ENCODE measurements around the gene SLC25A48. TPM values are rescaled to one million over a fixed set of nuclear protein-coding genes. Genes with fewer than 3 reads are reported as not detected.

Gene SLC25A48
- polyA plus RNA-seq, 3 donors, result 2.7 to 3.8 (median 3.4) TPM

GRCh38 chr5:135879591-135879990 lies 45.1 kb downstream of the SLC25A48 start:
- DNase-seq (ENCODE audit: low read depth in 3 of 3, low spot score in 2 of 3), result no peak

GRCh38 chr5:135880278-135880677 lies 45.8 kb downstream of the SLC25A48 start:
- DNase-seq (ENCODE audit: low read depth in 3 of 3, low spot score in 2 of 3), result no peak

- DNase-seq (ENCODE audit: low read depth in 3 of 3, low spot score in 2 of 3), result no peak
Measured at GRCh38 chr5:135880801-135881200, 46.3 kb downstream of the SLC25A48 start.

GRCh38 chr5:135881244-135881643 lies 46.8 kb downstream of the SLC25A48 start:
- DNase-seq (ENCODE audit: low read depth in 3 of 3, low spot score in 2 of 3), result no peak

DNA sequence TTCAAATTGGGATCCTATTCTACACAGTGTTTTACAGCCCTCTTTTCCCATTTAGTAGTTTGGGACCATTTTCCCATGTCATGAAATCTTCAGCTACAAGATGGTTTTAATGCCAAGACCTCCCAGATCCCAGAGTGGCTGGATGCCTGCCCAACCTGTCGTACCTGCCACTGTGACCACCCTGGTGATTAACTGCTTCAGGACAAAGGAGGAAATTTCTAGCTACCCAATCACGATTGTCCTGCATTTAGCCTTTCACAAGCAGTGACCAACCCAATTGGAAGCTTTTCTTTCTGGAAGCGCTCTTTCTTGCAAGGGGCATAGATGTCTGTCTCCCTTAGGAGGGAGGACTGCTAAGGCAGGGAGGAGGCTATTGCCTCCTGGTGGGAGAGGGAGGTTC lies 47.4 kb downstream of the SLC25A48 start:
- no peak for DNase-seq (ENCODE audit: low read depth in 3 of 3, low spot score in 2 of 3)

DNA sequence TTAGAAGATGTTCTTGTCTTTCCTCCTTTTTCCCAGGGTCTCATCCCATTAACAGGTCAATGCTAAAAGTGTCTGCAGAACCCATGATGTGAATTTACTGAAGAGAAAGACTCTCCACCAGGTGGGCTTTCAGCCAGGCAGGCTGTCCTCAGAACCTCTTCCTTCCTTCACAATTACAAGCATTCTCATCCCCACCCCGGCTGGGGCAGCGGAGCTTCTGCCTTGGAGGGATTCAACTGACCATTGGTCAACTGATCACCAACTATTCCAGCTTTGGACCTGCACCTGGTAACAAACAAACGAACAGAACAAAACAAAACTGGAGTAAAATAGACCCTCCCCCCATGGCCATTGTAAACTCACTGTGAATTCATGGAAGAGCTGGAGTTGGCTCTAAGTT lies 48.6 kb downstream of the SLC25A48 start:
- DNase-seq (ENCODE audit: low read depth in 3 of 3, low spot score in 2 of 3), result no peak

DNA sequence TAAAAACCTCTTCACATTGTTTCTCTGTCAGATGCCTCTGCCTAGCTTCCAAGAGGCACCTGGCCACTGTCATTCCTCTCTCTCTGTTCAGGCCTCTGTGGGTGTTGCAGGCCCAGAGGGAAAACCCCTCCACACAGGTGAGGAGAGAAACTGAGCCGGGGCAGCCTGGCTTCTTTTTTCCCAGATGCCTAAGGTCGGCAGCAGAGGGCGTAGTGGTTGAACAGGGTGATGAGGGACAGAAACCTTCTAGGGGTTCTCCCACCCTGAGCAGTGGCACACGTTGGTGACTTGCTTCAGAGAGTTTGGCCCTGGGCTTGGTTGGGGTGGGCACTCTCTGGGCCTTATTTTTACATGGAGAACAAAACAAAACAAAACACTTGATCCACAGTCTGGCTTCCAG lies 49.0 kb downstream of the SLC25A48 start:
- DNase-seq (ENCODE audit: low read depth in 3 of 3, low spot score in 2 of 3), result no peak

DNA sequence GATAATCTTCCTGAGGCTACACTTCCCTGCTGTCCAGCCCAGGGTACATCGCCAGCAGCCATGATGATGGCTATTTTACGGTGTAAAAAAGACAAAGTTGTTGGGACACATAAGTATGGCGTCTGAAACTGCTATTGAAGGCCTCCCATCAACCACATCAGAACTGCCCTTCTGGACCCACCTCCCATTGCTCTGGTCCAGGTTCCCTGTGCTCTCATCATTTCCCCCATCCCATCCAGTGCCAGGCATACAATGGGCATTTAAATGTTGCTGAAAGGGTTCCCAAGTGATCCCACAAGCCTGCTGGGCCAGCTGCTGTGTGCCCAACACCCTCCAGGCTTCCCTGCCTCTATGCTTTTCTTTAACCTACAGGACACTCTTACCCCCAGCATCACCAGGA lies 50.6 kb downstream of the SLC25A48 start:
- no peak for DNase-seq (ENCODE audit: low read depth in 3 of 3, low spot score in 2 of 3)

DNA sequence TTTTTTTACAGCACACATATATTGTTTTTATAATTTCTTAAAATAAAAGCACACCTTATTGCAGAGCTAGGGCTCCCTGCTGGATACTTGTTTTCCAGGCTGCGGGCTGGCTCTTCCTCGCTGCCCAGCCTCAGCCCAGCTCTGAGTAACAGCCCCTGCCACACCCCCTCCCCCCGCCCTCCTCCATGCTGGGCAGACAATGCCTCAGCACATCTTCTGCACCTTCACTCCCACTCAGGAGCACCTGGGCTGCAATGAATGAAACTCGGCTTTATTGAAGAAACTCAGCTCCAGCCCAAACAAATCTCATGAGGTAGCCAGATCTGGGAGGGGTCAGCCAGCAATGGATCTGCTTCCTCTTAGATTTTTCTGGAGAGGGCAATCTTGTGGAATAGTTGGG lies 51.7 kb downstream of the SLC25A48 start:
- no peak for DNase-seq (ENCODE audit: low read depth in 3 of 3, low spot score in 2 of 3)

GRCh38 chr5:135887447-135887864 lies 53.0 kb downstream of the SLC25A48 start:
- peak in 1 of 3 donors; percentile 43 for DNase-seq (ENCODE audit: low read depth in 3 of 3, low spot score in 2 of 3)

- DNase-seq (ENCODE audit: low read depth in 3 of 3, low spot score in 2 of 3), result no peak
Measured at GRCh38 chr5:135887881-135888614, 53.6 kb downstream of the SLC25A48 start.

DNA sequence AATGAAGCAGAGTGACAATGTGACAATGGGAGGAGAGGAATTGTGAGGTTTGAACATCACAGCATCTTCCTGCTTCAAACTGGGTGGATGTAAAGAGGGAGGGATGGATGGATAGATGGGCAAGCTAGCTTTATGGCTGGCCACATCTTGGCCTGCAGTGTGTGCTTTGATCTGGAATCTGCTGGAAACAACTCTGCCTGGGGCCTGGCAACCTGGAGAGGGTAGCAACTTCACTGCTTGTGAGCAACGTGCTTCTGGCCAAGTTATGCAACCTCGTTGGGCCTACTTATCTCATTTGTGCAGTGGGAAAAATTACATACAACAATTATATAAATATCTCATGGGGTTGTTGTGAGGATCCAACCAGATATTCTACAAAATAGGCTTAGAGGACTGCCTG lies 55.8 kb downstream of the SLC25A48 start:
- DNase-seq (ENCODE audit: low read depth in 3 of 3, low spot score in 2 of 3), result no peak

DNA sequence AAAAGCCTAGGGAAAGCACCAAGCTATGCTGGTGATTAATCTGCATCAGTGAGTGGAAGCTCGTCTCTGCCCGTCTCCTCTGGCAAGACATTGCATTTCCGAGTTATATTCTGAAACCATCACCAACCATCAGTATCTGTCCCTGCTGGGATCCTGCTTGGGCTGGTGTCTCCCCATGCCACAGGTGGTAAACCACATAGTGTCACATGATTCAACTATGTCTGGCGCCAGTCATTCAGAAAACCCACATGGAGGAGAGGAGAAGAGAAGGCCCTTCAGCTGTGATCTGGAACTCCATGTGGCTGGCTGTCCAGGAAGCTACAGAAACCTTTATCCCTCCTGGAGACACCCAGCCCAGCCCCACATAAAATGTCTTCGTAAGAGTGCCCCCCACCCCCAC lies 56.4 kb downstream of the SLC25A48 start:
- DNase-seq (ENCODE audit: low read depth in 3 of 3, low spot score in 2 of 3), result no peak

- no peak for DNase-seq (ENCODE audit: low read depth in 3 of 3, low spot score in 2 of 3)
Measured at GRCh38 chr5:135891268-135891667, 56.8 kb downstream of the SLC25A48 start.

DNA sequence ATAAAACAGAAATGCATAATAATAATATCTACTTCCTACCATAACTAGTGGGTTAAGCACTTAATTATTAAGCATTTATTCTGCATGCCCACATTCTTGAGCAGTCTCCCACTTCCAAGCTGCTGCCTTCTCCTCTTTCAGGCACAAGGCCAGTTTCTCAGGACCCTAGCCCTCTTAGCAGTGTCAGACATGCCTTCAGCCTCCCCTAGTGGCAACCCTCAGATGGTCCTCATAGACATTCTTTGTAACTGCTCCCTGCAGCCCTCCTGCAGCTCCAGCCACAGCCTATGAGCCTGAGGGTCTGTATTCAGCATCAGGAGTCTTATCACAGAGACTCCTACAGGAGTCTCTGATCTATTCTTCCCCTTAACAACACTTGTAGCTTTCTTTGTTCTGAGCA lies 57.3 kb downstream of the SLC25A48 start:
- DNase-seq (ENCODE audit: low read depth in 3 of 3, low spot score in 2 of 3), result no peak

DNA sequence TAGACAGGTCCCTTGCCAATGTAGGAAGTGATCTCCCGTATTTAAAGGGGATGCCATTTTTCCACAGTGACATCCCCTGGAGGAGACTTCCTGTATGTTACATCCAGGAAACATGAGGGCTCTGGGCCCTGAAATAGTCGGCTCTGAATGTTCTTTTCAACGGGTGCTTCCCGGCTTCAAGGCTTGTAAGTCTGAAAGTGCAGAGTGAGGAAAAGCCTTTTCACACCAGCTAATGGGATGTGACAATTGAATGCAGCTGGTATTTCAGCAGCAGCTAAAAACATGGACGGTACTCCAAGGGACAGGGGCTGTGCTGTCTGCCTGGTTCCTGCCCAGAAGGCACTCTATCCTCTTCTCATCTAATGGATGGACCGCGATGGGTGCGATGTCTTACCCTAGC lies 59.8 kb downstream of the SLC25A48 start:
- DNase-seq (ENCODE audit: low read depth in 3 of 3, low spot score in 2 of 3), result no peak

DNA sequence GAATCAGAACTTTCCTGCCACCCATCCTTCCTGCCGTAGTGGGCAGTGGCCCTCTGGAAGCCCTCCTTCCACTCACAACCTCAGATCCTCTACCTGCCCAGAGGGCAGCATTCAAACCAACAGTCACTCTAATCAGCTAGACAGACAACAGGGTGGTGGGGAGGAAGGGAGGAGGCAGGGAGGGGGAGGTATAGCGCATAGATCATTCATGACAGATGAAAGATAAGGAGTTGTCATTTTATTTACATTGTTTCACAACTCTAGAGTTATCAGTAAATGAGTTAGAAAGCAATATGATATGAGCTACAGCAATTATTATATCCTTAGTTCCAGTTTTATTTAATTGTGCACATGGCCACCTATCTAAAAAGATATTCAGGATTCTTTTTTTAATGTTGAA lies 60.3 kb downstream of the SLC25A48 start:
- no peak for DNase-seq (ENCODE audit: low read depth in 3 of 3, low spot score in 2 of 3)

DNA sequence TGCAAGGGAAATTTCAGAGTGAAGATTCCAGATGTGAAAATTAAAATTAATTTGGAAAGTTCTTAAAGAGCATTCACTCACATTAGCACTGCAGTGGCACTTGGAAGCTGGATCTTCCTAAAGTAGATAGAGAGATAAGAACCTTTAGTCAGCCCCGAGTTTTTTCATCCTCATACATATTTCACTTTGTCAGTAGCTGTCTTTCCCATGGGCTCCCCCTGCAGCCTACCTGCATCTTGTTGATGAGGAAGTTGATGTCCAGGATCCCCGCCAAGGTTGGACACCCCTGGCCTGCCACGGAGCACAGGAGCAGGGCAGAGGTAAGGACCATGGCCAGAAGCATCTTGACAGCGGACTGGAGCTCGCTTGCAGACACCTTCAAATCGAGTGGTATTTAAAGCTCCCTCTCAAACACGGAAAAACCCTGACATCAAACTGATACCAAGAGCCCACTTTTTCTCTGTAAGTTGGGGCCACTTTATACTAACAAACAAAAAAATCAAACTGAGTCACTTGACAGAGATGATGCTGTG lies 61.1 kb downstream of the SLC25A48 start, which contains the start of gene IL9:
Gene IL9, minus strand, starts transcription at position 368 of the 533 bp plus-strand sequence. Its CDS starts 25 bp downstream, at position 343.
- no peak for DNase-seq (ENCODE audit: low read depth in 3 of 3, low spot score in 2 of 3)

- DNase-seq (ENCODE audit: low read depth in 3 of 3, low spot score in 2 of 3), result no peak
Measured at GRCh38 chr5:135898651-135899050, 64.2 kb downstream of the SLC25A48 start.

DNA sequence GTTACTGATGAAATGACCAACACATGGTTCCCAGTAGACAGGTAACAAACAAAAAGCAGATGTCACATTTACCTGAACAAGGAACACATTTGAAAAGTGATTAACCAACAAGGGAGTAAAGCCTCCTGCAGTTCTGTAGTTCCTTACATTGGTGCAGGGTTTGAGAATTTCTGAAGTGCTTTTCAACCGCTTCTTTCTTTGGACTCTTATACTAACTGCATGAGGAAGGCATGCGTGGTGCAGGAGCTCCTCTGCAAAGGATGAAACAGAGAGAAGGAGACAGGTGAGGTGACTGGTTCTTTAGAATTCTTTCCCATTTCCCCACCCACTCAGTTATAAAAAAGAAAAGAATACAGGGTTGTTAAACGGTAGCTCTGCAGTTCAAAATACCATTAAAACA lies 65.8 kb downstream of the SLC25A48 start:
- no peak for DNase-seq (ENCODE audit: low read depth in 3 of 3, low spot score in 2 of 3)

DNA sequence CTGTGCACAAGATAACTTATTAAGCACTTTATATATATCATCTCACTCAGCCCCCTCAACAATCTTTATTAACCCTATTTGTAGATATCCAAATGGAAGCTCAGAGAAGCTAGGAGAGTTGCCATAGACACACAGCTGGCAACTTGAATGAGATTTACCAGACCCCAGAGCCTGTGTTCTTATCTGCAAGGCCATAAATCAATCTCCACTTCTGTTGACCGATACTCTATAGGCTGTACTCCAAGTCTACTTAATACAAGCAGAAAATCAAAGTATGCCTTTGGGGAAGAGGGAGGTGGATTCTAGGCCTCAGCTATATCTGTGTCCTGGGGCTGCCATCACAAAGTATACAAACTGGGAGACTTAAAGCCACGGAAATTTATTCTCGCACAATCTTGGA lies 67.2 kb downstream of the SLC25A48 start:
- no peak for DNase-seq (ENCODE audit: low read depth in 3 of 3, low spot score in 2 of 3)

GRCh38 chr5:135905144-135905543 lies 70.7 kb downstream of the SLC25A48 start:
- no peak for DNase-seq (ENCODE audit: low read depth in 3 of 3, low spot score in 2 of 3)

All from right renal cortex interstitium (tissue), 3 donors.